SHP77 treated with DMSO at 0.1 percent for 48 hours (cell line): ENCODE measurements around the gene DTX1.

ENCODE experiments used
- DNase-seq: peaks from one replicate; lab custom pipeline; 2025; lab: John Stamatoyannopoulos, UW

Gene DTX1

DNA sequence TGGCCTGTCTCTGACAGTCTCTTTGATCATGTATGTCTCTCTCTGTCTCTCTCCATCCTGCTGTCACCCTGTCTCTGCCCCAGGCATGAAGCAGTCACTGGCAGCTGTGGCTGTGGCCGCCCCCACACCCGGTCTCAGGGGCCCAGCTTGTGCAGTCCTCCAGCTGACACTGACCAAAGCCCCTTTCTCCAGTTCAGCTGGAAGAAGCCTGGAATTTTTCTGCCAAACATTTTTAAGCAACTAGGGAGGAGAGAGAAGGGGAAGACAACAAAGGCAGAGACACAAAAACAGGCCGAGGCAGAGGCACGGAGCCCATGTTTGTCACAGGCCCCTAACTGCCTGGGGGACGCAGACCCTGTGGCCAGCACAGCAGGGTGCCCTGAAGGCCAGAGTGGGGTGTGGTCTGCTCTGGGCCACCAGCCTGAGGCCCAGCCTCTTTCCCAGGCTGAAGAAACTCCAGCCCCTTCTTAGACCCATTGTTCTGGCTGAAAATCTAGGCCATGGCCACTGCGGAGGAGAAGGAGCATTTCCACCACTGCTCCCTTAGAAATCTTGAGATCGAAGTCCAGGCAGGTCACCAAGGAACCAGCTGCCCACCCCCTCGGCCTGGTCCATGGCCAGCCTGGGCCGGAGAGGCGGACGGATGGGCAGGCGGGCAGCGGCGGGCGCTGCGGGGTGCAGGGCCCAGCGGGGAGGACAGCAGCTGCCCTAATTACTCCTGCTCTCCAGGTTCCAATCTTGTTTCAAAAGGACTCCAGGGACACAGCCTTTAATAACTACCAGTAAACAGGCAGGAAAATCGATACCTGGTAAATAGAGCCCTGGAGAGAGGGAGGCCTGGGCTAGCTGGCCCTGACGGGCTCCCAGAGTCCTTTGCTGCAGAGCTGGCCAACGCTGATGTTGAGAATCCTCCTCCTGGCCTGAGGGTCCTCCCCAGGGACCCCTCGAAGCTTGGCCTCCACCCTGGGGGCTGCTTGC, 14.9 kb downstream of the DTX1 start:
- DNase-seq, result peak; percentile 80

DNA sequence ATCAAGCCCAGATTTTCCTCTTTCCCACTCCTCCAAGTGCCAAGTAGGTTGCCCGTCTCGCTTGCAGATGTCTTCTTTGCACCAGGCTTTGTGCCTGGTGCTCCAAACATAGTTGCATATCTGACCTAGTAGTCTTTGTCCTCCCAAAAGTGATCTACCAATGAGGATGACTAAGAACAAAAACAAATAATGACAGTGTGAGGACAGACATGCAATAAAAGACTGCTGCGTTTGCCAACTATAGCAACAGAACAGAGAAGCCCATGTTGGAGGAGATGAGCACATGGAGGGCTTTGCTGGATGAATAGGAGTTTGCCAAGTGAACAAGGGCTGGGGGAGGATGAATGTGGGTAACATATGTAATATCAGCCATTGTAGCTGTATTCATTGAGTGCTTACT, 15.6 kb downstream of the DTX1 start:
- peak; percentile 31 for DNase-seq

DNA sequence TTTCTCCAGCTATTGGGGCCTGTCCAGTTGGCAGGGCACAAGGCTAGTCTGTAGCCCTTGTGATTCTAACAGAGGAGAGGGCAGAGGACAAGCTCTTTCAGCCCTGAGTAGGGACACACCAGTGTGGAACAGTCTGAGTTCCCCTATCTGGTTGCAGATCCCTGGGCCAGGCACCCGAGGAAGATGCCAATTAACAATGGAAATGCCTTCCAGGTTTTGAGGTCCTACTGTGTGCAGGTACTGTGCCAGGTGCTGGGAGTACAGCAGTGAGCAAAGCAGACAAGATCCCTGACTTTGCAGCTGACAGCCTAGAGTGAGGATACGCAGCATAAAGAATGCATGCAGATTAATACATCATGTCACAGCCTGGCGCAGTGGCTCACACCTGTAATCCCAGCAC, 17.1 kb downstream of the DTX1 start:
- DNase-seq, result no peak

DNA sequence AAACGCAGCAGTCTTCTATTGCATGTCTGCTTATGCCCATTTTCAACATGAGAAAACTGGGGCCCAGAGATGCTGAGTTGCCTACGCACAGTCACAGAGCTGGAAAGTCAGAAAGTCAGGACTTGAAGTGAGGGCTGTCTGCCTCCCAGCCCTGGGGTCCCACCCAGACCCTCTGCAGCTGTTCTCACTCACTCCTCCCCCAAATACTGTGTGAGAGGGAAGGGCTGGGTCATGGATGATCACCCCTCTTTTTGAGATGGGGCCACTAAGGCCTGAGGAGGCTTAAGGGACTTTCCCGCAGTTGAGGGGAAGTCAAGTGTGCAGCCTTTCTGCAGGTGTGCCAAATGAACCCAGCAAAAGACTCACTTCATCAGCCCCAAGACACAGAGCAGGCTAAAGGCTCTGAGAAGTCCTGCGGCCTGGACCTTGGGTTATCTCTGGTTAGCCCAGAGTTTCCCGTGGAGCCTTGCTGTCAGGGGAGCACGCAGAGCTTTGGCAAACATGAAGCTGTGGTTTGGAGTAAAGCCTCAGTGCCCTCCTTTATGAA, 18.7 kb downstream of the DTX1 start:
- no peak for DNase-seq

DNA sequence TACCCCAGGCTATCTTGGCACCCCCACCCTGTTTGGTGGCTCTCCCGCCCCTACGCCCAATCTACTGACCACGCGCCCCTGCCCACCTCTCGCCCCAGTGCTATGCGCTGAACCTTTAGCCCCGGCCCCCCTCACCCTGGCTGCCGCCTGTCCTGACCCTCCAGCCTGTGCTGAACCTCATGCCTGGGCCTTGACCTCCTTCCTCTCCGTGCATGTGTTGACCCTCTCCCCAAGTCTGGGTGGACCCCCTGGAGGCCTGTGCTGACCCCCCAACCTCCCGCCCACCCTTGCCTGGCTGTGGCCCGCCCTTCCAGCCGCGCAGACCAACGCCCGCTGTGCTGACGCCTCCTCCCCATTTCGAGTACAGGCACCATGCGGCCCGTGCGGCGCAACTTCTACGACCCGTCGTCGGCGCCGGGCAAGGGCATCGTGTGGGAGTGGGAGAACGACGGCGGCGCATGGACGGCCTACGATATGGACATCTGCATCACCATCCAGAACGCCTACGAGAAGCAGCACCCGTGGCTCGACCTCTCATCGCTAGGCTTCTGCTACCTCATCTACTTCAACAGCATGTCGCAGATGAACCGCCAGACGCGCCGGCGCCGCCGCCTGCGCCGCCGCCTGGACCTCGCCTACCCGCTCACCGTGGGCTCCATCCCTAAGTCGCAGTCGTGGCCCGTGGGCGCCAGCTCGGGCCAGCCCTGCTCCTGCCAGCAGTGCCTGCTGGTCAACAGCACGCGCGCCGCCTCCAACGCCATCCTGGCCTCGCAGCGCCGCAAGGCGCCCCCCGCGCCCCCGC, 20.7 kb downstream of the DTX1 start:
- DNase-seq, result no peak

GRCh38 chr12:113077859-113078255, 21.3 kb downstream of the DTX1 start:
- DNase-seq, result no peak

DNA sequence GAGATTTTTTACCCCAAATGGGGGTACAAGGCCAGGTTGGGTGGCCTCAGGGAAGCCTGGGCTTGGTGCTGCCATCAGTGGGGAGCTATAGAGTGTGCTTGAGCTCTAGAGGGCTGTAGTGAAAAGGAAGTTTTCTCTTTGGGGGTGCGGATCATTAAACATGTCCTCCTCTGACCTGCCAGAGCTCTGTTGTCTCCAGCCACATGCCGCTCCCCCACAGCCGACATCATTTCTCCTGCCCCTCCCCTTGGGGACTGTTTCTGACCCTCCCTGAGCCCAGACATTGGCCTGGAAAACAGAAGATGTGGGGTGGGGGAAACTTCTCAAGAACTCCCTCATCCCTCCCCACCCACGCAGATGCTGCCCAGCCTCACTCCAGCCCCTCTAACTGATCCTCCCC, 25.3 kb downstream of the DTX1 start:
- DNase-seq, result no peak

- no peak for DNase-seq
Measured at GRCh38 chr12:113082486-113083148, 26.1 kb downstream of the DTX1 start.

GRCh38 chr12:113083863-113084435, 27.4 kb downstream of the DTX1 start:
- no peak for DNase-seq

- no peak for DNase-seq
Measured at GRCh38 chr12:113086249-113087164, 30.0 kb downstream of the DTX1 start.

DNA sequence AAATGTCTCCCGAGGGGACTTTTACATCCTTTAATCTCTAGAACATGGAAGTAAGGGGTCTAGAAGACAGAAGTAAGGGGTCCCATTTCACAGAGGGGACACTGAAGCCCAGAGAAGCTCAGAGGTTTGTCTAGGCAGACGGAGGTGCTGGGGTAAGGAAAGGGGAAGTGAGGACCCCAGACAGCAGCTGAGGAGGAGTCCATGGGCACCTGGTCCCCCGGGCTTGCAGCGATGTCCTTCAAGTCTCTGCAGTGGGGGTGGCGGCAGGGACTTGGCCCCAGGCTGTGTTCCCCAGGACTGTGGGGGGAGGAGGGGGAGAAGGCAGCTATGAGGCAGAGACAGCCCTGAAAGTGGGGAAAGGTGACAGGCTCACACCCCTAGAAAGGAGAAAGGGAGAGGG, 30.7 kb downstream of the DTX1 start:
- DNase-seq, result no peak

DNA sequence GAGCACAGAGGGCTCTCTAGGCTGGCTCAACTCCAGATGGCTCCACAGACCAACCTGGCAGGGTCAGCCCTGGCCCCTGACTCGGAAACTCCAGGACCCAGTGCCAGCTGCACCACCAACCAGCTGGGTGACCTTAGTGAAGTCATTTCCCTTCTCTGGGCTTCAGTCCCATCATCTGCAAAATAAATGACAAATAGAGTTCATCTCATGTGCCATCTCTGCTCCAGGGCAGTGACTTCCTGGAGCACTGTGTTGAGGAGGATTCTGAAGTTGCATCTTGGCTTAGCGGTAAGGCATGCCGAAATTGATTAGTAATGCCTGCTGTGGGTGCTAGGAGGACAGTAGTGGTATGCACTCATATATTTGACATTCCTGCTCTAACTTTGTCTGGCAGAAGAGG, 31.5 kb downstream of the DTX1 start:
- no peak for DNase-seq

- DNase-seq, result no peak
Measured at GRCh38 chr12:113088971-113089756, 32.6 kb downstream of the DTX1 start.

DNA sequence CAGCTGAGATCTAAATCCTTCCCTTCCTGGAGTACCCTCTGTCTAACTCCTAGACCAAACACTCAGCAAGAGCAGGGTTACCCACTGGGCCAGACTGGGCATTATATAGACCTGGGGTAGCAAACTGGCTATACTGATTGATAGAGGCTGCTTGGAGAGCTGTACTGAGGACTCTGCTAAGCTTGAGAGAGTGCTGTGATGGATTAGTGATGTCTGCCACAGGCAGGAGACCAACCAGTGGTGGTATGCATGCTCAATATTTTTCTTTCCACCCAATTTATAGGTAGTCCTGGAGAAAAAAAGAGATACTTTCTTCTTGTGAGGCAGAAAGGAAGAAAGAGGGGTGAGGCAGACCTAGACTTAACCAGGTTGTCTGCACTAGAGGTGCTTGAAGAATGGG, 33.3 kb downstream of the DTX1 start:
- DNase-seq, result no peak

DNA sequence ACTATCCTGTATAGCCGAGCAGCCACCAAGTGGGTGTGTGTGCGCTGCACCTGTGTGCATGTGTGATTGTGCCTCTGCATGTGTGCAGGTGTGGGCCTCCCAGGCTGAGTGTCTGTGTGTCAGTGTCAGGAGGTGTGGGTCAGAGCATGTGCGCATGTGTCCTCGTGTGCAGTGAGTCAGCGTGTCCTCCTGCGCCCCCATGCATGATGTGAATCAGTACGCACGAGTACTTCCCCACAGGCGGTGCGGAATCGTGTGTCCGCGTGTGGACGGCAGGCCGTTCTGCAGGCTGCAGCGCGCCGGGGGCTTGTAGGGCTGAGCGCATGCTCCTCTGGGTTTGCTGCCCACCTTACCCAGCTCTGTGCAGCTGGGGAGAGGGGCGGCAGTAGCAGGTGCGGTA, 34.2 kb downstream of the DTX1 start:
- DNase-seq, result no peak

DNA sequence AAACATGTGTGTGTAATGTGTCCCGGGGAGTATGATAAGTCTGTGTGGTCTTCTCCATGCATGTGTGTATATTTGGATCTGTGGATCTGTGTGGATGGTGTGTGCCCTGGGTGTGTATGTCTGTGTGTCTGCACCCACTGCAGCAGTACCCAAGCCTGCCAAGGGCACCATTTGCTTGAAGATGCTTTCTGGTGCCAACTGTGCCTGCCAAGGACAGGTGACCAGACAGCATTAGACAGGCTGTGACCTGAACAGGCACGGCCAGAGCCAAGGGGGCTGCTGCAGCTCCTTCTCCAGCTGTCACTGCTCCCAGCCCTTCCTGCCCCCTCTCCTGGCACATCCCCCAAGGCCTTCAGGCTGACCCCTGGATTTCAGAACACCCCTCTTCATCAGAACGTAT, 35.0 kb downstream of the DTX1 start:
- no peak for DNase-seq

DNA sequence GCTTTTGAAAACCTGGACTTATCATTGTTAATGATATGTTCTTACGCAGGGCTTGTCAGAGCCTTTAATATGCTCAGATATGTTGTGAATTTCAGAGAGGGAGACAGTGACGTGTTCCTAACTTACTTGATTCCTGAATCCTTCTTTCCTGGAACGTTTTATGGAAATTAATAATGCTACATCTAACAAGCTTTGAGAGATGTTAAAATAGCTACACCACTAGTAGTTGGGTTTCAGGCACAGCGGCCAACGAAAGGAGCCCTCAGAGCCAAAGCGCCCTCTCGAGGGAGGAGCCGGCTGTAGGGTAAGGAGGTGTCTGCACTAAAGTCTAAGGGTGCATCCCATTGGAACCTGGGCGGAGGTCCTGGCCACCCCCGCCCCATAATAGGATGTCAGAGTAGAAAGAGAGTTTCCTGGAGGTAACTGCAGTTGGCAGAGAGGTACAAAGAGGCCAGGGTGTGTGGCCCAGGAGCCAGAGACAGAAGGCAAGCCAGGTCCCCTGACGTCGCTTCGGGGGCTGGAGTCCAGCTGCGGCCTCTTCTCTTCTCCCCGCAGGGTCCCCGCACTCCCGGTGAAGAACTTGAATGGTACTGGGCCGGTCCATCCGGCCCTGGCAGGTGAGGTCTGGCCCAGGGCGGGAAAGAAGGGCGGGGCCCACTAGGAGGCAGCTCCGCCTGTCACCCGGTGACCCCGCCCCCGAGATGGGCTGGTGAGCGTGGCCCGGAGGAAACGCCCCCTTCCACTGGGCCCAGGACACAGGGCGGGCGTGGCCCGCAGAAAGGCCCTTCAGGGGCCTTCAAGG, 36.3 kb downstream of the DTX1 start:
- no peak for DNase-seq

GRCh38 chr12:113093409-113094101, 37.0 kb downstream of the DTX1 start:
- DNase-seq, result no peak

DNA sequence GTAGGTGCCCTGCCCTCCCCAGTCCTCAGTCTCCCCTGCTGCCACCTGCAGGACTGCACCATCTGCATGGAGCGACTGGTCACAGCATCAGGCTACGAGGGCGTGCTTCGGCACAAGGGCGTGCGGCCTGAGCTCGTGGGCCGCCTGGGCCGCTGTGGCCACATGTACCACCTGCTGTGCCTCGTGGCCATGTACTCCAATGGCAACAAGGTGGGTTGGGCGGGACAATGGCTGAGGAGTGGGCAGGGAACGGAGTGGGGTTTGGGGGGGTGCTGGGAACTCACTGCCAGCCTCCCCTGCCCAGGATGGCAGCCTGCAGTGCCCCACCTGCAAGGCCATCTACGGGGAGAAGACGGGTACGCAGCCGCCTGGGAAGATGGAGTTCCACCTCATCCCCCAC, 38.2 kb downstream of the DTX1 start:
- no peak for DNase-seq
